K562 (cell line): ENCODE data around the gene HS2ST1. TPM values are rescaled to one million over a fixed set of nuclear protein-coding genes. Genes with fewer than 3 reads are reported as not detected.

Experiments used
- CHD2 ChIP-seq: IDR thresholded peaks from 2 replicates; pipeline ENCODE4 v1.6.1; 2011; ENCODE audit warnings: low read depth, low read length
- DEAF1 ChIP-seq: fragments of 450-650 bp; formaldehyde crosslinking; IDR thresholded peaks from 2 replicates; pipeline ENCODE4 v1.4.0; 2020; ENCODE audit warnings: mild to moderate bottlenecking, moderate library complexity
- MBD2 ChIP-seq: sonication (generic); IDR thresholded peaks from 2 replicates; pipeline ENCODE4 v1.6.1; 2016; ENCODE audit warnings: low read depth, borderline replicate concordance
- MXD1 ChIP-seq: fragments of 250-450 bp; sonication (Bioruptor Pico); IDR thresholded peaks from 2 replicates; pipeline ENCODE4 v1.8.0; 2021; ENCODE audit warnings: borderline replicate concordance, mild to moderate bottlenecking, moderate library complexity; ENCODE audit not compliant: poor library complexity, severe bottlenecking
- MYC ChIP-seq, 2 experiments: fragments of 250-450 bp in 1 of 2; sonication (Bioruptor Pico) in 1 of 2; IDR thresholded peaks; 2 replicates each; pipeline versions ENCODE4 v1.5.1 to v1.6.1; 2012 to 2021; ENCODE audit warnings: low read depth in 2 of 2, borderline replicate concordance in 1 of 2, improper control_type of control experiment in 1 of 2, low read length in 1 of 2, mild to moderate bottlenecking in 1 of 2, moderate library complexity in 1 of 2
- NR2C2 ChIP-seq, 2 experiments: fragments of 200-800 bp in 1 of 2; sonication (Bioruptor generic) in 1 of 2; sonication (generic) in 1 of 2; formaldehyde crosslinking in 1 of 2; IDR thresholded peaks; 2 replicates each; pipeline versions ENCODE4 v1.6.1 to v1.8.0; 2016 to 2022; ENCODE audit warnings: mild to moderate bottlenecking in 1 of 2, missing compliant biosample characterization in 1 of 2, missing genetic modification characterization in 1 of 2, missing genetic modification reagents in 1 of 2
- RAD51 ChIP-seq: fragments of 450-650 bp; IDR thresholded peaks from 2 replicates; pipeline ENCODE4 v1.7.1; 2016; ENCODE audit warnings: low read depth, mild to moderate bottlenecking, borderline replicate concordance
- SMAD4 ChIP-seq: fragments of 250-450 bp; sonication (Bioruptor Pico); conservative IDR thresholded peaks from 2 replicates; pipeline ENCODE4 v1.8.0; 2021; ENCODE audit warnings: inconsistent platforms, mild to moderate bottlenecking, moderate library complexity
- SPI1 ChIP-seq: IDR thresholded peaks from 2 replicates; pipeline ENCODE4 v1.6.1; 2011; ENCODE audit warnings: low read depth, low read length, control low read depth, borderline replicate concordance
- SRSF3 ChIP-seq: fragments of 200-400 bp; formaldehyde crosslinking; IDR thresholded peaks from 2 replicates; pipeline ENCODE4 v1.6.1; 2016; ENCODE audit warnings: mild to moderate bottlenecking, low read length, moderate library complexity; ENCODE audit not compliant: insufficient read depth
- ZBTB17 ChIP-seq: fragments of 450-650 bp; formaldehyde crosslinking; IDR thresholded peaks from 2 replicates; pipeline ENCODE4 v1.4.0; 2020; ENCODE audit warnings: mild to moderate bottlenecking
- ZBTB40 ChIP-seq, 2 experiments: fragments of 450-650 bp in 1 of 2; sonication (generic) in 1 of 2; formaldehyde crosslinking in 1 of 2; IDR thresholded peaks; 2 replicates each; pipeline versions ENCODE4 v1.7.1 to v1.9.0; 2016 to 2022; ENCODE audit warnings: inconsistent platforms in 1 of 2, mild to moderate bottlenecking in 1 of 2, missing genetic modification reagents in 1 of 2
- ZFP36 ChIP-seq: fragments of 150-350 bp; IDR thresholded peaks from 2 replicates; pipeline ENCODE4 v1.6.1; 2018; ENCODE audit warnings: low read length, low read depth; ENCODE audit not compliant: partially characterized antibody
- ZNF316 ChIP-seq: fragments of 450-650 bp; IDR thresholded peaks from 2 replicates; pipeline ENCODE4 v1.6.1; 2016
- ZNF384 ChIP-seq: IDR thresholded peaks from 2 replicates; pipeline ENCODE4 v1.6.1; 2012; ENCODE audit warnings: low read depth, low read length, improper control_type of control experiment
- ZNF589 ChIP-seq: fragments of 200-800 bp; sonication (Bioruptor generic); IDR thresholded peaks from 2 replicates; pipeline ENCODE4 v1.6.1; 2016; ENCODE audit warnings: low read depth, missing genetic modification characterization, missing compliant biosample characterization
- polyA plus RNA-seq, 8 experiments: library from polyadenylated mRNA; depleted of rRNA in 4 of 8; stranded (reverse) in 5 of 8; unstranded in 3 of 8; fragments of >200 nt; fragmentation: Nextera tagmentation in 2 of 8; fragmentation: Illumina TruSeq in 1 of 8; extraction: Ambion mirVana in 2 of 8; extraction: Trizol in 1 of 8; gene quantifications; 2 replicates each; pipeline versions ENCODE4 v1.2.1 to v1.2.3, GENCODE V29; 2011 to 2014; ENCODE audit warnings: inconsistent platforms in 1 of 8, missing spikeins in 1 of 8
- total RNA-seq, 7 experiments: library from RNA; depleted of rRNA in 6 of 7; stranded (reverse); fragments of >200 nt in 6 of 7; fragmentation: Illumina TruSeq in 2 of 7; extraction: Trizol in 2 of 7; gene quantifications; 2 replicates each; pipeline versions ENCODE4 v1.2.1 to v1.2.3, GENCODE V29; 2011 to 2021; ENCODE audit warnings: low replicate concordance in 1 of 7

HS2ST1 gene
- total and polyA plus RNA-seq, 9 of the 15 experiments (the other 6 are each of a cell fraction or from before 2014, with no cell fraction given), result 7.7 to 43.3 (median 25.8) TPM

- TF ChIP-seq DEAF1 (CRISPR knock-in tag), result no peak
- no peak for TF ChIP-seq ZBTB17 (CRISPR knock-in tag)
- TF ChIP-seq MXD1 (CRISPR knock-in tag), result no peak
- TF ChIP-seq RAD51, result 0 out of 2 replicates have a peak, but pooled peaks have one; percentile 8
- TF ChIP-seq ZBTB40 (IDR thresholded peaks at IDR 0.05), result peak; percentile 59
- no peak for TF ChIP-seq ZBTB40 (CRISPR knock-in tag; IDR thresholded peaks at IDR 0.05)
- no peak for TF ChIP-seq CHD2
- peak; percentile 75; the same call in 1 of the 2 replicates for TF ChIP-seq ZNF316
- TF ChIP-seq SPI1, result peak; percentile 22; the same call in 1 of the 2 replicates
- no peak for TF ChIP-seq ZNF589 (CRISPR knock-in tag)
- no peak for TF ChIP-seq ZNF384
- no peak for TF ChIP-seq SRSF3
- TF ChIP-seq ZFP36, result no peak
- TF ChIP-seq SMAD4 (CRISPR knock-in tag), result no peak
- no peak for TF ChIP-seq MBD2
- no peak for TF ChIP-seq NR2C2 (CRISPR knock-in tag; IDR thresholded peaks at IDR 0.05)
- TF ChIP-seq NR2C2 (tag; IDR thresholded peaks at IDR 0.05), result 0 out of 2 replicates have a peak, but pooled peaks have one; percentile 31
- peak; percentile 16; the same call in 1 of the 2 replicates for TF ChIP-seq MYC (IDR thresholded peaks at IDR 0.05; ENCODE audit: low read depth, low read length)
- TF ChIP-seq MYC (CRISPR knock-in tag; IDR thresholded peaks at IDR 0.05; ENCODE audit: borderline replicate concordance, low read depth), result no peak
Observed at GRCh38 chr1:86913399-86913895, 988 bp upstream of the HS2ST1 start (continued).
